ENCODE results near the gene RRP12. TPM values are rescaled to one million over a fixed set of nuclear protein-coding genes. Genes with fewer than 3 reads are reported as not detected.
A peak's percentile ranks its signal among the peaks of the same experiment; 100 is the strongest.

The RRP12 gene
- total RNA-seq, 1 donor: 15.9 TPM

- H3K4me1 ChIP-seq (ENCODE audit: insufficient read depth, low read length): peaks cover 15% of the 10 kb centered on the region
- no peaks in the 10 kb centered on the region for H3K79me2 ChIP-seq (ENCODE audit: insufficient read depth, low read length)
- no peak for TF ChIP-seq CTCF (IDR thresholded peaks at IDR 0.05; ENCODE audit: extremely low read depth, low read depth, low read length)
- peak within 1 kb of the TSS; percentile 97 for H3K4me2 ChIP-seq (ENCODE audit: insufficient read depth, low read length)
- no peaks in the 10 kb centered on the region for H4K20me1 ChIP-seq (ENCODE audit: insufficient read depth, low read length)
- no peaks in the 10 kb centered on the region for H3K9me3 ChIP-seq (ENCODE audit: low read depth, low read length)
- peaks cover 19% of the 10 kb centered on the region for H3K27me3 ChIP-seq (ENCODE audit: insufficient read depth, low read length)
- H3K27ac ChIP-seq (ENCODE audit: low read depth, low read length): peak within 1 kb of the TSS; percentile 98
- peak within 1 kb of the TSS; percentile 97 for H2AFZ ChIP-seq (ENCODE audit: low read length)
- H3K36me3 ChIP-seq (ENCODE audit: insufficient read depth, low read length): no peaks in the 10 kb centered on the region
- peak within 1 kb of the TSS; percentile 86 for H3K4me3 ChIP-seq (ENCODE audit: insufficient read depth, low read length)
- DNase-seq (ENCODE audit: insufficient read length, low spot score, missing footprints): peak; percentile 96
Measured at GRCh38 chr10:97318772-97319651, 82.1 kb downstream of the RRP12 start, which contains the start of gene FRAT1. Gene FRAT1, plus strand, starts transcription at chr10:97319271. Its CDS starts 183 bp downstream, at chr10:97319454.

- H3K79me2 ChIP-seq (ENCODE audit: insufficient read depth, low read length): no peaks in the 10 kb centered on the region
- H3K4me2 ChIP-seq (ENCODE audit: insufficient read depth, low read length): no peak overlapping the region
- no peaks in the 10 kb centered on the region for H3K27me3 ChIP-seq (ENCODE audit: insufficient read depth, low read length)
- peak; percentile 48 for DNase-seq (ENCODE audit: insufficient read length, low spot score, missing footprints)
- H3K36me3 ChIP-seq (ENCODE audit: insufficient read depth, low read length): no peaks in the 10 kb centered on the region
- H3K4me3 ChIP-seq (ENCODE audit: insufficient read depth, low read length): no peak overlapping the region
- H3K9me3 ChIP-seq (ENCODE audit: low read depth, low read length): no peaks in the 10 kb centered on the region
- no peak overlapping the region for H3K27ac ChIP-seq (ENCODE audit: low read depth, low read length)
- H4K20me1 ChIP-seq (ENCODE audit: insufficient read depth, low read length): no peaks in the 10 kb centered on the region
- H2AFZ ChIP-seq (ENCODE audit: low read length): no peak overlapping the region
- H3K4me1 ChIP-seq (ENCODE audit: insufficient read depth, low read length): peaks cover 4% of the 10 kb centered on the region
- no peak for TF ChIP-seq CTCF (IDR thresholded peaks at IDR 0.05; ENCODE audit: extremely low read depth, low read depth, low read length)
Measured at GRCh38 chr10:97314671-97315070, 86.5 kb downstream of the RRP12 start.

- Histone ChIP-seq H3K36me3 (ENCODE audit: insufficient read depth, low read length) (no peaks in the 10 kb centered on the region), H2AFZ (ENCODE audit: low read length) (no peak overlapping the region), H3K79me2 (ENCODE audit: insufficient read depth, low read length) (no peaks in the 10 kb centered on the region), H3K27ac (ENCODE audit: low read depth, low read length) (no peak overlapping the region), H3K4me2 (ENCODE audit: insufficient read depth, low read length) (no peak overlapping the region), H3K4me3 (ENCODE audit: insufficient read depth, low read length) (no peak overlapping the region), H3K9me3 (ENCODE audit: low read depth, low read length) (no peaks in the 10 kb centered on the region), H3K27me3 (ENCODE audit: insufficient read depth, low read length) (no peaks in the 10 kb centered on the region), H4K20me1 (ENCODE audit: insufficient read depth, low read length) (no peaks in the 10 kb centered on the region), H3K4me1 (ENCODE audit: insufficient read depth, low read length) (no peaks in the 10 kb centered on the region)
- no peak for DNase-seq (ENCODE audit: insufficient read length, low spot score, missing footprints)
- TF ChIP-seq CTCF (IDR thresholded peaks at IDR 0.05; ENCODE audit: extremely low read depth, low read depth, low read length): no peak
Measured at GRCh38 chr10:97312897-97313296, 88.2 kb downstream of the RRP12 start.

- Histone ChIP-seq H3K4me1 (ENCODE audit: insufficient read depth, low read length) (no peaks in the 10 kb centered on the region), H3K27ac (ENCODE audit: low read depth, low read length) (no peak overlapping the region), H3K79me2 (ENCODE audit: insufficient read depth, low read length) (no peaks in the 10 kb centered on the region), H4K20me1 (ENCODE audit: insufficient read depth, low read length) (no peaks in the 10 kb centered on the region), H2AFZ (ENCODE audit: low read length) (no peak overlapping the region), H3K36me3 (ENCODE audit: insufficient read depth, low read length) (no peaks in the 10 kb centered on the region), H3K4me2 (ENCODE audit: insufficient read depth, low read length) (no peak overlapping the region), H3K9me3 (ENCODE audit: low read depth, low read length) (no peaks in the 10 kb centered on the region), H3K4me3 (ENCODE audit: insufficient read depth, low read length) (no peak overlapping the region), H3K27me3 (ENCODE audit: insufficient read depth, low read length) (no peaks in the 10 kb centered on the region)
- no peak for DNase-seq (ENCODE audit: insufficient read length, low spot score, missing footprints)
- TF ChIP-seq CTCF (IDR thresholded peaks at IDR 0.05; ENCODE audit: extremely low read depth, low read depth, low read length): no peak
Measured at GRCh38 chr10:97311111-97311626, 90.0 kb downstream of the RRP12 start.

Measured in osteoblast (primary cell).